H1 (cell line): Measurements from ENCODE around the gene GRID2. TPM values are rescaled to one million over a fixed set of nuclear protein-coding genes. Genes with fewer than 3 reads are reported as not detected.

Experiments
- CTCF ChIA-PET: fragments of 300-600 bp; sonication (Branson Sonifier 250); formaldehyde crosslinking; loops from one replicate; lab custom pipeline; 2021; ENCODE audit not compliant: partially characterized antibody; lab: Charles Lee
- POLR2A ChIA-PET: fragments of 300-600 bp; sonication (Branson Sonifier 250); formaldehyde crosslinking; loops from one replicate; lab custom pipeline; 2021; ENCODE audit warnings: inconsistent platforms; ENCODE audit not compliant: partially characterized antibody; lab: Charles Lee
- DNase-seq, 2 experiments: peaks; one replicate each; pipeline versions ENCODE4 v3.0.0 to v3.0.0-alpha.2; 2010 to 2022; ENCODE audit warnings: low spot score in 2 of 2, low read depth in 1 of 2, mixed read lengths in 1 of 2
- FAIRE-seq: peaks from 2 replicates; lab custom pipeline; 2011; peaks lifted over from hg19 to GRCh38; lab: Jason Lieb, UNC
- H2AFZ ChIP-seq: 2 replicates; pipeline ENCODE4 v1.8.1; 2012; ENCODE audit warnings: low read length, inconsistent platforms
- H2AK5ac ChIP-seq: 2 replicates; pipeline ENCODE4 v1.6.1; 2013; ENCODE audit warnings: low read depth, low read length
- H2BK120ac ChIP-seq: replicated peaks from 2 replicates; pipeline ENCODE3; 2013; ENCODE audit warnings: low read depth, low read length, inconsistent platforms
- H2BK12ac ChIP-seq: 2 replicates; pipeline ENCODE4 v1.6.1; 2013; ENCODE audit warnings: low read depth, low read length
- H2BK15ac ChIP-seq: 2 replicates; pipeline ENCODE4 v1.6.1; 2013; ENCODE audit warnings: low read length
- H2BK20ac ChIP-seq: 2 replicates; pipeline ENCODE4 v1.6.1; 2013; ENCODE audit warnings: low read length
- H2BK5ac ChIP-seq: 2 replicates; pipeline ENCODE4 v1.6.1; 2013; ENCODE audit warnings: low read depth, low read length
- H3K14ac ChIP-seq: 2 replicates; pipeline ENCODE4 v1.6.1; 2013; ENCODE audit warnings: inconsistent platforms; ENCODE audit not compliant: insufficient read length
- H3K18ac ChIP-seq: 2 replicates; pipeline ENCODE4 v1.6.1; 2013; ENCODE audit warnings: low read length; ENCODE audit errors: extremely low read depth
- H3K23ac ChIP-seq: 2 replicates; pipeline ENCODE4 v1.6.1; 2013; ENCODE audit warnings: inconsistent platforms; ENCODE audit not compliant: insufficient read length
- H3K23me2 ChIP-seq: 2 replicates; pipeline ENCODE4 v1.6.1; 2013; ENCODE audit warnings: low read depth, low read length
- H3K27ac ChIP-seq: 2 replicates; pipeline ENCODE4 v1.6.1; 2011; ENCODE audit warnings: low read depth, low read length, inconsistent platforms
- H3K27me3 ChIP-seq, 4 experiments: replicated peaks in 1 of 4; 1 replicate in 1 of 4; 2 replicates in 3 of 4; pipeline versions ENCODE4 v1.6.1 to v1.8.1; 2011 to 2013; ENCODE audit warnings: low read length in 3 of 4, mild to moderate bottlenecking in 3 of 4, inconsistent platforms in 2 of 4, mixed read lengths in 2 of 4, moderate library complexity in 1 of 4; ENCODE audit not compliant: control insufficient read depth in 3 of 4, insufficient read depth in 3 of 4; ENCODE audit errors: extremely low read depth in 1 of 4
- H3K36me3 ChIP-seq, 4 experiments: 2 replicates each; pipeline versions ENCODE4 v1.6.1 to v1.8.1; 2011 to 2013; ENCODE audit warnings: mild to moderate bottlenecking in 4 of 4, low read length in 3 of 4, moderate library complexity in 2 of 4, control low read depth in 1 of 4, inconsistent platforms in 1 of 4; ENCODE audit not compliant: insufficient read depth in 4 of 4, control insufficient read depth in 2 of 4
- H3K4ac ChIP-seq: replicated peaks from 2 replicates; pipeline ENCODE3; 2013; ENCODE audit warnings: low read length, low read depth, mixed read lengths, inconsistent platforms; ENCODE audit not compliant: insufficient read length
- H3K4me1 ChIP-seq, 4 experiments: replicated peaks in 1 of 4; 1 replicate in 1 of 4; 2 replicates in 3 of 4; pipeline versions ENCODE4 v1.6.1 to v1.8.1; 2011 to 2013; ENCODE audit warnings: low read length in 3 of 4, inconsistent platforms in 2 of 4, mixed read lengths in 1 of 4; ENCODE audit not compliant: insufficient read depth in 4 of 4, control insufficient read depth in 3 of 4
- H3K4me2 ChIP-seq, 2 experiments: 2 replicates each; pipeline versions ENCODE4 v1.6.1 to v1.8.1; 2011 to 2013; ENCODE audit warnings: low read depth in 2 of 2, low read length in 2 of 2, control low read depth in 1 of 2, inconsistent platforms in 1 of 2, mild to moderate bottlenecking in 1 of 2; ENCODE audit not compliant: insufficient read depth in 1 of 2
- H3K4me3 ChIP-seq, 4 experiments: fragments of 200-600, 300-600 bp in 1 of 4; sonication (generic), shearing (Covaris generic), sonication (Bioruptor Twin) in 1 of 4; 2 replicates each; pipeline versions ENCODE4 v1.5.1 to v1.8.1; 2011 to 2016; ENCODE audit warnings: low read length in 4 of 4, low read depth in 3 of 4, control low read depth in 2 of 4, inconsistent platforms in 2 of 4, mild to moderate bottlenecking in 2 of 4, mixed read lengths in 1 of 4, moderate library complexity in 1 of 4; ENCODE audit not compliant: insufficient read depth in 2 of 4; ENCODE audit errors: extremely low read depth in 1 of 4
- H3K56ac ChIP-seq: replicated peaks from 2 replicates; pipeline ENCODE3; 2013; ENCODE audit warnings: low read depth, mild to moderate bottlenecking, mixed read lengths, low read length, inconsistent platforms; ENCODE audit not compliant: insufficient read length
- H3K79me1 ChIP-seq: 2 replicates; pipeline ENCODE4 v1.6.1; 2013; ENCODE audit warnings: low read depth, low read length, control low read depth
- H3K79me2 ChIP-seq, 2 experiments: 2 replicates each; pipeline versions ENCODE4 v1.6.1 to v1.8.1; 2012 to 2013; ENCODE audit warnings: low read length in 2 of 2, mild to moderate bottlenecking in 2 of 2, inconsistent platforms in 1 of 2; ENCODE audit not compliant: insufficient read depth in 2 of 2, control insufficient read depth in 1 of 2
- H3K9ac ChIP-seq, 4 experiments: replicated peaks in 1 of 4; 1 replicate in 1 of 4; 2 replicates in 3 of 4; pipeline versions ENCODE4 v1.6.1 to v1.8.1; 2011 to 2013; ENCODE audit warnings: low read depth in 3 of 4, low read length in 3 of 4, control low read depth in 2 of 4, mild to moderate bottlenecking in 2 of 4, moderate library complexity in 2 of 4, inconsistent platforms in 1 of 4; ENCODE audit errors: extremely low read depth in 1 of 4
- H3K9me3 ChIP-seq, 2 experiments: 2 replicates each; pipeline versions ENCODE4 v1.6.1 to v1.8.1; 2012 to 2013; ENCODE audit warnings: mild to moderate bottlenecking in 2 of 2, moderate library complexity in 2 of 2, control low read depth in 1 of 2, inconsistent platforms in 1 of 2, low read depth in 1 of 2, low read length in 1 of 2, mixed read lengths in 1 of 2; ENCODE audit not compliant: insufficient read depth in 2 of 2
- H4K20me1 ChIP-seq, 2 experiments: replicated peaks in 1 of 2; 2 replicates each; pipeline versions ENCODE3 to v1.8.1; 2011 to 2013; ENCODE audit warnings: inconsistent platforms in 2 of 2, low read length in 2 of 2, mild to moderate bottlenecking in 1 of 2; ENCODE audit not compliant: insufficient read depth in 2 of 2, control insufficient read depth in 1 of 2
- H4K5ac ChIP-seq: 2 replicates; pipeline ENCODE4 v1.6.1; 2013; ENCODE audit warnings: low read length, low read depth, mixed read lengths, inconsistent platforms; ENCODE audit not compliant: insufficient read length
- H4K8ac ChIP-seq: 2 replicates; pipeline ENCODE4 v1.8.0; 2013; ENCODE audit warnings: mild to moderate bottlenecking, moderate library complexity, low read length, inconsistent platforms; ENCODE audit not compliant: insufficient read depth; ENCODE audit errors: extremely low read depth
- H4K91ac ChIP-seq: replicated peaks from 2 replicates; pipeline ENCODE3; 2013; ENCODE audit warnings: low read length, mixed read lengths, inconsistent platforms; ENCODE audit not compliant: insufficient read length
- CBX5 ChIP-seq: fragments of 300-800, 300-1000 bp; sonication (generic); IDR thresholded peaks from 2 replicates; pipeline ENCODE4 v1.7.1; 2016; ENCODE audit warnings: antibody characterized with exemption, low read length, low read depth
- RBBP5 ChIP-seq: IDR thresholded peaks from 2 replicates; pipeline ENCODE4 v1.7.1; 2012; ENCODE audit warnings: low read depth, mild to moderate bottlenecking, inconsistent platforms, low read length, moderate library complexity, borderline replicate concordance
- WGBS, 2 experiments: shearing (Covaris generic) in 1 of 2; methylation state at CpG; one replicate each; pipeline versions ENCODE4 v1.1.6 to v1.1.7; 2013 to 2015; ENCODE audit warnings: low lambda C conversion rate in 2 of 2, mixed read lengths in 2 of 2, inconsistent platforms in 1 of 2, low coverage in 1 of 2, missing lambda C conversion rate in 1 of 2; ENCODE audit not compliant: insufficient replicate concordance in 2 of 2, insufficient coverage in 1 of 2, insufficient read length in 1 of 2; ENCODE audit errors: extremely low coverage in 1 of 2, missing lambda C conversion rate in 1 of 2; 5-methylcytosine and 5-hydroxymethylcytosine counted together
- polyA plus RNA-seq, 7 experiments: library from polyadenylated mRNA; depleted of rRNA in 3 of 7; stranded (reverse) in 5 of 7; unstranded in 2 of 7; fragments of >200 nt in 5 of 7; fragments of 200-250 nt in 2 of 7; gene quantifications; 1 replicate in 5 of 7; 2 replicates in 1 of 7; 4 replicates in 1 of 7; pipeline versions ENCODE4 v1.2.1 to v1.2.3, GENCODE V29; 2011 to 2013; ENCODE audit warnings: missing spikeins in 2 of 7, mixed read lengths in 2 of 7
- total RNA-seq: library from RNA; stranded (reverse); fragmentation: NEBNext Ultra II Directional; extraction: Animal tissue kit (Norgen Biotek cat#: 25700); gene quantifications from 2 replicates; pipeline ENCODE4 v1.2.1, GENCODE V29; 2021

GRID2 gene
- total and polyA plus RNA-seq, 2 of the 8 experiments (the other 6 are each of a cell fraction or from before 2014, with no cell fraction given) = 31.1 to 81.9 TPM

- CTCF ChIA-PET = interaction anchor here (2.8 kb wide), 1 partner anchor 41 kb away, joined by 12 read pairs; no protein-coding TSS in a partner anchor
- no peak overlapping the region for H4K8ac ChIP-seq
- H3K9ac ChIP-seq = no peak overlapping the region
- no peaks in the 10 kb centered on the region for H3K27me3 ChIP-seq
- no peak overlapping the region for H3K4me2 ChIP-seq
- H3K18ac ChIP-seq = no peak overlapping the region
- H4K91ac ChIP-seq = no peak overlapping the region
- H3K4me1 ChIP-seq = peaks cover 2 to 8% (median 3%) of the 10 kb centered on the region in 4 experiments; a peak in 4 of 7 replicates
- POLR2A ChIA-PET = no interaction called here
- no peak overlapping the region for H2AK5ac ChIP-seq
- no peaks in the 10 kb centered on the region for H3K36me3 ChIP-seq
- no peak for DNase-seq
- H3K23ac ChIP-seq = no peak overlapping the region
- H3K23me2 ChIP-seq = no peaks in the 10 kb centered on the region
- H4K20me1 ChIP-seq = no peaks in the 10 kb centered on the region
- no peaks in the 10 kb centered on the region for H3K9me3 ChIP-seq
- no peak overlapping the region for H3K27ac ChIP-seq
- no peak overlapping the region for H3K4me3 ChIP-seq
- H4K5ac ChIP-seq = no peak overlapping the region
- no peak overlapping the region for H2BK12ac ChIP-seq
- H3K4ac ChIP-seq = no peak overlapping the region
- no peak overlapping the region for H2BK120ac ChIP-seq
- WGBS, 2 experiments = 89% methylated on average over 3 of the region's 3 CpGs; no CpG with 5 or more reads in 1 of the 2 experiments
- no peaks in the 10 kb centered on the region for H3K79me1 ChIP-seq
- H2AFZ ChIP-seq = no peak overlapping the region
- no peaks in the 10 kb centered on the region for H3K79me2 ChIP-seq
- no peak overlapping the region for H2BK20ac ChIP-seq
- FAIRE-seq = no peak
- H2BK5ac ChIP-seq = no peak overlapping the region
- no peak overlapping the region for H2BK15ac ChIP-seq
- no peak overlapping the region for H3K14ac ChIP-seq
- no peak overlapping the region for H3K56ac ChIP-seq
- TF ChIP-seq CBX5 (no peak), RBBP5 (no peak)
Observed at GRCh38 chr4:93751411-93751810, 1447.6 kb downstream of the GRID2 start.
